Nephron (organoid): Measurements from ENCODE around the gene DCDC2C.

Source experiments
- H3K27ac Mint-ChIP-seq, 3 experiments: 2 replicates each; pipeline ENCODE4 v1.8.0; 2020; ENCODE audit warnings: mixed read lengths in 3 of 3, mild to moderate bottlenecking in 2 of 3, moderate library complexity in 1 of 3
- H3K27me3 Mint-ChIP-seq: 2 replicates; pipeline ENCODE4 v1.8.0; 2021; ENCODE audit warnings: low read depth, mild to moderate bottlenecking, moderate library complexity, mixed read lengths
- H3K36me3 Mint-ChIP-seq: 2 replicates; pipeline ENCODE4 v1.8.0; 2020; ENCODE audit warnings: low read depth, mixed read lengths
- H3K4me1 Mint-ChIP-seq: 2 replicates; pipeline ENCODE4 v1.8.0; 2020; ENCODE audit warnings: mixed read lengths
- H3K4me3 Mint-ChIP-seq, 3 experiments: 2 replicates each; pipeline ENCODE4 v1.8.0; 2020; ENCODE audit warnings: mild to moderate bottlenecking in 3 of 3, mixed read lengths in 3 of 3, moderate library complexity in 2 of 3
- H3K9me3 Mint-ChIP-seq: 2 replicates; pipeline ENCODE4 v1.8.0; 2020; ENCODE audit warnings: mixed read lengths
- TF ChIP-seq, protein P1 (sequence below), 3 experiments: fragments of 200-600 bp; sonication (generic); IDR thresholded peaks; one replicate each; pipeline ENCODE4 v1.5.0; 2021; ENCODE audit warnings: antibody characterized with exemption in 3 of 3; ENCODE audit not compliant: unreplicated experiment in 3 of 3

Gene DCDC2C

DNA sequence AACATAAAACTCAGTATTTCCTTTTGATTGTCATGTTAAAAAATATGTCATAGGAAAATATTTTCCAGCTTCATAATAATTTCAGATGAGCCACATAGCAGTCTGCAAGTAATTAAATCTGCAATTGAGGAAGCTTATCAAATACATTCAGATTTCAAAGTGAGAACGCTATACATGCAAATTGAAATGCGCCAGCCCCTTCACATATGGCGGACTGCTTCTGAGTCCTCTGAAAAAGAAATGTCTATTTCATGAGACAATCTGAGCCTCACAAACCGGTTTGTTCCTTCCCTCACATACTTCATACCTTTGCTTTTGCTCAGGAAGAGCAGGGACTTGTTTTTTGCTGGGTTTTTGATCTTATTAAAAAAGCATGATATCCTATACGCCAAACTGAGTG is 2.3 kb upstream of the DCDC2C start:
- H3K27ac Mint-ChIP-seq = no peak overlapping the region
- peaks cover 43% of the 10 kb centered on the region for H3K27me3 Mint-ChIP-seq
- no peak overlapping the region for H3K4me3 Mint-ChIP-seq
- TF ChIP-seq, protein P1, sequence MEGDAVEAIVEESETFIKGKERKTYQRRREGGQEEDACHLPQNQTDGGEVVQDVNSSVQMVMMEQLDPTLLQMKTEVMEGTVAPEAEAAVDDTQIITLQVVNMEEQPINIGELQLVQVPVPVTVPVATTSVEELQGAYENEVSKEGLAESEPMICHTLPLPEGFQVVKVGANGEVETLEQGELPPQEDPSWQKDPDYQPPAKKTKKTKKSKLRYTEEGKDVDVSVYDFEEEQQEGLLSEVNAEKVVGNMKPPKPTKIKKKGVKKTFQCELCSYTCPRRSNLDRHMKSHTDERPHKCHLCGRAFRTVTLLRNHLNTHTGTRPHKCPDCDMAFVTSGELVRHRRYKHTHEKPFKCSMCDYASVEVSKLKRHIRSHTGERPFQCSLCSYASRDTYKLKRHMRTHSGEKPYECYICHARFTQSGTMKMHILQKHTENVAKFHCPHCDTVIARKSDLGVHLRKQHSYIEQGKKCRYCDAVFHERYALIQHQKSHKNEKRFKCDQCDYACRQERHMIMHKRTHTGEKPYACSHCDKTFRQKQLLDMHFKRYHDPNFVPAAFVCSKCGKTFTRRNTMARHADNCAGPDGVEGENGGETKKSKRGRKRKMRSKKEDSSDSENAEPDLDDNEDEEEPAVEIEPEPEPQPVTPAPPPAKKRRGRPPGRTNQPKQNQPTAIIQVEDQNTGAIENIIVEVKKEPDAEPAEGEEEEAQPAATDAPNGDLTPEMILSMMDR (IDR thresholded peaks at IDR 0.05; ENCODE audit: unreplicated experiment in 3 of 3) = no peak
- peaks cover 19% of the 10 kb centered on the region for H3K9me3 Mint-ChIP-seq
- peaks cover 6% of the 10 kb centered on the region for H3K4me1 Mint-ChIP-seq
- H3K36me3 Mint-ChIP-seq = peaks cover 10% of the 10 kb centered on the region

DNA sequence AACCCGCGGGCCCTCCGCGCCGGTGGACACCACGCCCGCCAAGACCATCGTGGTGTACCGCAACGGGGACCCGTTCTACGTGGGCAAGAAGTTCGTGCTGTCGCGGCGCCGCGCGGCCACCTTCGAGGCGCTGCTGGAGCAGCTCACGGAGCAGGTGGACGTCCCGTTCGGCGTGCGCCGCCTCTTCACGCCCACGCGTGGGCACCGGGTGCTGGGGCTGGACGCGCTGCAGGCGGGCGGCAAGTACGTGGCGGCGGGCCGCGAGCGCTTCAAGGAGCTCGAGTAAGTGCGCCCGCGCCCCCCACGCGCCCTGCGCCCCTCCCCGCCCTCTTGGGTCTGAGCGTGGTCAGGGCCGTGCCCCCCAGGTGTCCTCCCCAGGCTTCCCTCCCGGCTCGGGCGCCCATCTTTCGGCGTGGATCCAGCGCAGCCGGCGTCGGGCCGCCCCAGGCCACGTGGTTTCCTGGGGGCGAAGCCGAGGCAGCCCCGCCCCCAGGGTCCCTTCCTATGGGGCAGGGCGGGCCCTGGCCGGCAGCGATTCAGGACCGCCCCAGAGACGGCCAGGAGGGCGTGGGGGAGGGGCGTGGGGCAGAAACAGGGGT is 481 bp downstream of the DCDC2C start:
- H3K27ac Mint-ChIP-seq = no peak overlapping the region
- TF ChIP-seq, protein P1 (IDR thresholded peaks at IDR 0.05; ENCODE audit: unreplicated experiment in 3 of 3) = no peak
- peaks cover 10% of the 10 kb centered on the region for H3K36me3 Mint-ChIP-seq
- peaks cover 48% of the 10 kb centered on the region for H3K27me3 Mint-ChIP-seq
- no peak overlapping the region for H3K4me3 Mint-ChIP-seq
- peaks cover 6% of the 10 kb centered on the region for H3K4me1 Mint-ChIP-seq
- peaks cover 19% of the 10 kb centered on the region for H3K9me3 Mint-ChIP-seq

DNA sequence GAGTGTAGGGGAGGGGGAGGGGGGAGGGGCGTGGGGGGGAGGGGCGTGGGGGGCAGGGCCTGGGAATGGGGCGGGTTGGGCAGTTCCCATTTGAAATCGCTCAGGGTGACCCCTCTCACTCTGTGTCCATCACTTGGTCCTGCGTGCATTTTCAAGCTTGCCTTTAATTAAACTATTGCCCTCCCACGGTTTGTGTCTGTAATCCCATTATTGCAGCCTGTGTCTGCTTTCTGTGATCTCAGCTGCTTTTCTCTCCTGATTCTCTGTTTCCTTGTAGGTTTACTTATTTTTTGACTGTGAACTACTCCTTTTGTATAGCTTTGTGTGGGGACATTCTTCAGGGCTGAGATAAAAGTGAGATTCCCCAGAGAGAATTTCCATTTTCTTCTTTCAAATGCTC is 1.3 kb downstream of the DCDC2C start:
- Mint-ChIP-seq H3K36me3 (peaks cover 10% of the 10 kb centered on the region), H3K27me3 (peaks cover 48% of the 10 kb centered on the region), H3K9me3 (peaks cover 16% of the 10 kb centered on the region), H3K27ac (peak overlapping the region; percentile 10 to 41 (median 20)), H3K4me1 (peaks cover 6% of the 10 kb centered on the region), H3K4me3 (peak overlapping the region; percentile 22 to 60 (median 30))
- TF ChIP-seq, protein P1 (IDR thresholded peaks at IDR 0.05; ENCODE audit: unreplicated experiment in 3 of 3) = no peak

DNA sequence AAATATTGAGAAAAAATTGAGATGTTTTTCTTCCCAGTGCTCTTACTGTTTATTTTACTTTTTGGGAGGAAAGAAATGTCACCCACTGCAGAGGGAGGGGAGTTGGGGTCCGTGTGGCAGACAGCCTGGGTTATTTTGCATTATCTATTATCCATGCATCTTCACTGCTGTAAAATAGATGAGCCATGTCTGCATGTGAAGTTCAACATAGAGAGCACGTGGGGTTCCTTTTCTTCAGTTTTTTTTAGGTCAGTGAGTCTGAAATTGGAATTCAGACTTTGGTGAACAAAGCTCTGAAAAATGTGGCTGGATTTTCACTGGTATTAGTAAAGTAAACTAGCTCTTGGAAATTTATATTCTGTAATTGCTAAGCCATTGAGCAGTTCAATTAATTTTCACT is 2.4 kb downstream of the DCDC2C start:
- TF ChIP-seq, protein P1 (IDR thresholded peaks at IDR 0.05; ENCODE audit: unreplicated experiment in 3 of 3) = no peak
- Mint-ChIP-seq H3K36me3 (peaks cover 10% of the 10 kb centered on the region), H3K4me3 (no peak overlapping the region), H3K4me1 (peaks cover 6% of the 10 kb centered on the region), H3K27me3 (peaks cover 49% of the 10 kb centered on the region), H3K27ac (peak overlapping the region in 1 of 3 experiments; percentile 47), H3K9me3 (peaks cover 16% of the 10 kb centered on the region)

DNA sequence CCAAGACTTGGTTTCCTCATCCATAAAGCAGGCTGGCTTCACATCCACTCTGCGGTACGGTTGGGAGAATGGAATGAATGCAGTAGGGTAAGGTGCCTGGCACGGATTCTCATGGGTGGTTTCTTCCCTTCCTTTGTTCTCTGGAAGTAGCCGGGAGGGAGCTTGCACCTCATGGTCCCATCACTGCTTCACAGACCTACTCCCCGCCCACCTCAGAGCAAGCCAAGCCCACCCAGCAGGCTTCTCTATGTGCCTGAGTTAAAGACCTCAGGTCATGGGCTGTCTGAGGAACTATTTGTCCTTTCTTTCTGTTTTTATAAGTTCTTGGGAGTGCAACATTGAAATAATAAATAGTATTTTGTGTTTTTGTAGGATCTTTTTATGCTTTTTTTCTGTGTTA is 3.5 kb downstream of the DCDC2C start:
- no peak overlapping the region for H3K4me3 Mint-ChIP-seq
- H3K4me1 Mint-ChIP-seq = peaks cover 10% of the 10 kb centered on the region
- peak overlapping the region in 2 of 3 experiments; percentile 31 to 41 for H3K27ac Mint-ChIP-seq
- peaks cover 14% of the 10 kb centered on the region for H3K9me3 Mint-ChIP-seq
- TF ChIP-seq, protein P1 (IDR thresholded peaks at IDR 0.05; ENCODE audit: unreplicated experiment in 3 of 3) = no peak
- peaks cover 10% of the 10 kb centered on the region for H3K36me3 Mint-ChIP-seq
- H3K27me3 Mint-ChIP-seq = peaks cover 38% of the 10 kb centered on the region

DNA sequence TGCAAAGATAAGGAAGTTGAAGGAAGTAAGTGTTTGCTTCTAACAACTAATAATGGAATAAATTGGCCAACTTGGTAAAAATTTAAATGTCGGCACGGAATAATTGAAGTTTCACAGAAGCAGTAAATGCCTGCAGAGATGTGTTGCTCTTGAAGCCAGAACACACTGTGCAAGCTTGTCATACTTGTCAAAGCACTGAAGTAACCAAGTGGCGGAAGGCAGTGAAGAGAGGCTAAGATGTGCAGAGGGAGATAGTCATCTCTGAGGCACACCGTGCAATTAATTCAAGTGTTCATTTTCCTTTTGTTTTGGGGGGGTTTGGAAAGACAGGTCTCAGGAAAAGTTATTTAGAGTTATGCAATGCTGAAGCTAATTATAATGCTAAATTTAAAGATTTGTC is 5.2 kb downstream of the DCDC2C start:
- Mint-ChIP-seq H3K9me3 (peaks cover 4% of the 10 kb centered on the region), H3K36me3 (peaks cover 5% of the 10 kb centered on the region), H3K27me3 (peaks cover 23% of the 10 kb centered on the region), H3K4me1 (peaks cover 20% of the 10 kb centered on the region), H3K4me3 (no peak overlapping the region), H3K27ac (no peak overlapping the region)
- TF ChIP-seq, protein P1 (IDR thresholded peaks at IDR 0.05; ENCODE audit: unreplicated experiment in 3 of 3) = no peak
